GM10847 (cell line): ENCODE measurements around the gene SMCR8.

Experiments used
- POLR2A ChIP-seq: IDR thresholded peaks from 2 replicates; pipeline ENCODE4 v1.6.1; 2011; ENCODE audit not compliant: insufficient read length; ENCODE audit errors: extremely low read depth

The SMCR8 gene, protein sequence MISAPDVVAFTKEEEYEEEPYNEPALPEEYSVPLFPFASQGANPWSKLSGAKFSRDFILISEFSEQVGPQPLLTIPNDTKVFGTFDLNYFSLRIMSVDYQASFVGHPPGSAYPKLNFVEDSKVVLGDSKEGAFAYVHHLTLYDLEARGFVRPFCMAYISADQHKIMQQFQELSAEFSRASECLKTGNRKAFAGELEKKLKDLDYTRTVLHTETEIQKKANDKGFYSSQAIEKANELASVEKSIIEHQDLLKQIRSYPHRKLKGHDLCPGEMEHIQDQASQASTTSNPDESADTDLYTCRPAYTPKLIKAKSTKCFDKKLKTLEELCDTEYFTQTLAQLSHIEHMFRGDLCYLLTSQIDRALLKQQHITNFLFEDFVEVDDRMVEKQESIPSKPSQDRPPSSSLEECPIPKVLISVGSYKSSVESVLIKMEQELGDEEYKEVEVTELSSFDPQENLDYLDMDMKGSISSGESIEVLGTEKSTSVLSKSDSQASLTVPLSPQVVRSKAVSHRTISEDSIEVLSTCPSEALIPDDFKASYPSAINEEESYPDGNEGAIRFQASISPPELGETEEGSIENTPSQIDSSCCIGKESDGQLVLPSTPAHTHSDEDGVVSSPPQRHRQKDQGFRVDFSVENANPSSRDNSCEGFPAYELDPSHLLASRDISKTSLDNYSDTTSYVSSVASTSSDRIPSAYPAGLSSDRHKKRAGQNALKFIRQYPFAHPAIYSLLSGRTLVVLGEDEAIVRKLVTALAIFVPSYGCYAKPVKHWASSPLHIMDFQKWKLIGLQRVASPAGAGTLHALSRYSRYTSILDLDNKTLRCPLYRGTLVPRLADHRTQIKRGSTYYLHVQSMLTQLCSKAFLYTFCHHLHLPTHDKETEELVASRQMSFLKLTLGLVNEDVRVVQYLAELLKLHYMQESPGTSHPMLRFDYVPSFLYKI

GRCh38 chr17:18314731-18315561, at the start of gene SMCR8, which contains the start of gene TOP3A:
TSS of gene SMCR8 (plus strand) at chr17:18315293. CDS start at chr17:18315790, 497 bp downstream.
TSS of gene TOP3A (minus strand) at chr17:18314994. CDS start at chr17:18314778, 216 bp downstream.
- peak; percentile 33 for TF ChIP-seq POLR2A

DNA sequence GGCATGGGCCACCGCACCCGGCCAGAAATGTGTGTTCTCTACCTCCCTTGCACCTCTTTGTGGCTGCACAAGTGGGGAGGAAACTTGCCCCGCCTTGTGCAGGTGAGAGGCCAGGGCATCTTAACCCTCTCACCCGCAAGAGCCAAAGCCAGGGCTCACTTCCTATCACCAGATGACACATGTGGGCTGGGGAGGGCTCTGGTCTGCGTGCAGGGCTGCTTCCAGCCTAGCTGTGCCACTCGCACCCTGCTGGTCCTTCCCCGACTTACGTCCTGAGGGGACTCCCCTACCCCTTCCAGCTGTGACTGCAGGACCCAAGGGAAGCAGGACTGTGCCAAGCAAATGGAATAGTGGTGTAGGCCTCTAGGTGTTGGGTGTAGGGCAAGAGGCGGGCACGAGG, 47.7 kb upstream of the SMCR8 start:
- no peak for TF ChIP-seq POLR2A

- TF ChIP-seq POLR2A = no peak
Observed at GRCh38 chr17:18267927-18268711, 47.0 kb upstream of the SMCR8 start.

GRCh38 chr17:18270046-18270931, 44.8 kb upstream of the SMCR8 start:
- no peak for TF ChIP-seq POLR2A

- no peak for TF ChIP-seq POLR2A
Observed at GRCh38 chr17:18277076-18277475, 38.0 kb upstream of the SMCR8 start.

- no peak for TF ChIP-seq POLR2A
Observed at GRCh38 chr17:18278867-18279266, 36.2 kb upstream of the SMCR8 start.

GRCh38 chr17:18280249-18280648, 34.8 kb upstream of the SMCR8 start:
- no peak for TF ChIP-seq POLR2A

DNA sequence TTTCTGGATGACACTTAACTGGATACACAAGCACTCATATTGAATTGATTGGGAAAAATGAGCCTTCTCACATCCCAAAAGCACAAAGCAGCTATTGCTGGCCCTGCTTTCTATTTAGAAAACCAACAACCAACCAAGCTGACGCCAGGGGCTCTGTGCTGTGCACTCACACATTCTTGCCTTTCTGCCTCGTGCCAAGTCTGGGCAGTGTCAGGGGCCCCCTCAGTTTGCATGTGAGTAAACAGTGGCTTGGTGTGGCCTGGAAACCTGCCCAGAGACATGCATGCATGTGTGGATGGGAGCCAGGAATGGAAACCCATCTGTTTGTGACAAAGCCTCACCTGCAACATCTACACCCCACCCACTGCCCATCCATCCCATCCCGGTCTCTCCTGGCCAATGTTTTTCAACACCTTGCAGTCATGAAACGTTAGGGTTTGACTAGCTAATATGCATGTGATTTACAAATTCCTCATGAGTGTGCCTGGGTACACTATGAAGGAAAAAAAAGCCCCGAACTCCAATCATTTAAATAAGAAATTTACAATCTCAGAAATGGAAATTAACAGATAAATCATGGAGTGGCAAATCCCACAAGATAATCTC, 34.2 kb upstream of the SMCR8 start:
- TF ChIP-seq POLR2A = no peak

DNA sequence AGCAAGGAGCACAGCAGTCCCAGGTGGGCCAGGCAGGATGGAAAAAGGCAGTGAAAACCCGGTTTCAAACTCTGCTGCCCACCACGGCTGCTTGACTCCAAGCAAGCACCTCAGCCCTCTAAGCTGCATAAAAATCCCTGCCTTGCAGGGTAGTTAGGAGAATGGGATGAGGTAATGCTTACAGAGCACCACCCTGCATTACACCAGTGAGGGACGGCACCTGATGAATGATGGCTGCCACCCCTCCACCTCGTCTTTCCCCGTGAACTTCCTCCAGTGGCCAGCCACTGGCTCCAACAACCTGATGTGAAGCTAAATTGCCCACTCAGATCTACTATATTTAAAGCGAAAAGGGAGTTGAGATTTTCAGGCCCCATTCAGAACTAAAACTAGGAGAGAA, 33.3 kb upstream of the SMCR8 start:
- TF ChIP-seq POLR2A = no peak

- no peak for TF ChIP-seq POLR2A
Observed at GRCh38 chr17:18285296-18285695, 29.8 kb upstream of the SMCR8 start.

DNA sequence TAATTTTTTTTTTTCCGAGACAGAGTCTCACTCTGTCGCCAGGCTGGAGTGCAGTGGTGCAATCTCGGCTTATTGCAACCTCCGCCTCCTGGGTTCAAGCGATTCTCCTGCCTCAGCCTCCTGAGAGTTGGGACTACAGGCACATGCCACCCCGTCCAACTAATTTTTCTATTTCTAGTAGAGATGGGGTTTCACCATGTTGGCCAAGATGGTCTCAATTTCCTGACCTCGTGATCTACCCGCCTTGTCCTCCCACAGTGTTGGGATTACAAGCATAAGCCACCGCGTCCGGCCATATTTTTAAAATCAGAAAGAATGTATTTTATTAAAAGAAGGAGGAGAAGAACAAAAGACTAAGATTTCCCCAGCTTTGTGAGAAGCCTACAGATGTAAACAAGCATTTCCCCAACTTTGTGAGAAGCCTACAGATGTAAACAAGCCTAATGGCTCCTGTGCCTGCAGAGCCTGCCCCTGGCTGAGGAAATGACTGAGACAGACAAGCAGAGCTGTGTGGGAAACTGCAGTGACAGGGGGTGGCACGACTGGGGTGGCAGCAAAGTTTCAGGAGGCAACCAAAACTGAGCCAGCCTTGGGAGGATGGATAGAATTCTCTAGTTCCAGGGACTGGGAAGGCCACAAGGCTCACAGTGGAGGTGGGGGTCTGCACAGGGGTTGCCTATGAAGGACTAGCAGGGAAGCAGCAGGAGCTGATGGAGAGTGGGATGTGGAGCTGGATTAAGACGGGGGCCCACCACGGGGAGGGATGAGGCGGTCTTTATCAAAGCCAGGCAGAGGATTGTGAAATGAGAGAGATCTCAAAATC, 23.2 kb upstream of the SMCR8 start:
- no peak for TF ChIP-seq POLR2A
